Measurements from ENCODE around the gene HBA1.
"Not testable (repeated sequence)": the region's sequence is repeated elsewhere in the genome, so short reads cannot be mapped to it uniquely, and the experiment has no call there.

HBA1 gene

DNA sequence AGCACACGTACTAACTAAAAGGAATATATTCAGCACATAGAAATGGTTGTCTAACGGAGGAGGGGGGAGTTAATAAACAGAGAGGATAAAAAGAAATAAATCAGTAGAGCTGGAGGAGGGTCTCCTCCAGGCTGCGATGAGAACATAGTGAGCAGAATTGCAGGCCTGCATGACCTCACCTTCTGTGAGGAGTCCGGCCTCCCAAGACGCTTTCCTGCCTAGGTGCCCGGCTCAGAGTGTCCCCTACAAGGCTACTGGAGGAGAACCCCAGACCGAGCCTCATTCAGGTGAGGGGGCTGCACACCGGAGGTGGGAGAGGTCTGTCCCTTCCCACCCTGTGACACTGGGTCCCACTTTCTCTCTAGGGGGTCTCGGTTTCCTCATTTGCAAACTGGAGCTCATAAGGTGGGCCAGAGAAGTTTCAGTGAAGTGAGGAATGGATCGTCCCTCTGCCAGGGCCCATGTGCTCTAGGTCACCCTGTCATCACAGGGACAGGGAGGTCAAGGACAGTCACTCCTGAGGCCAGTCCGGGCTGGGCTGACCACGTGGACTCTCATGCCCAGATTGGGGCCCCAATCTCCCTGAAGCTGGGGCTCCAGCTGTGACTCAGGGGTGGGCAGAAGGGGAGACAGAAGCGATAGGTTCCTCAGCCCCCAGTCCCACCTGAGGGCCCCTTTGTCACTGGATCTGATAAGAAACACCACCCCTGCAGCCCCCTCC lies 14.0 kb upstream of the HBA1 start:
- no peaks in the 10 kb centered on the region for H3K9me3 ChIP-seq (ENCODE audit: control insufficient read depth, insufficient read depth, low read length)
- peaks cover 4% of the 10 kb centered on the region for H3K4me1 ChIP-seq (ENCODE audit: control insufficient read depth, insufficient read depth, low read length)
- no peaks in the 10 kb centered on the region for H3K36me3 ChIP-seq (ENCODE audit: control insufficient read depth, insufficient read depth, low read length)
- H3K4me3 ChIP-seq (ENCODE audit: low read depth, low read length), result no peak overlapping the region
- H3K27me3 ChIP-seq (ENCODE audit: control insufficient read depth, insufficient read depth, low read length), result peaks cover 64% of the 10 kb centered on the region
- no peak overlapping the region for H3K9ac ChIP-seq (ENCODE audit: low read depth, low read length)

DNA sequence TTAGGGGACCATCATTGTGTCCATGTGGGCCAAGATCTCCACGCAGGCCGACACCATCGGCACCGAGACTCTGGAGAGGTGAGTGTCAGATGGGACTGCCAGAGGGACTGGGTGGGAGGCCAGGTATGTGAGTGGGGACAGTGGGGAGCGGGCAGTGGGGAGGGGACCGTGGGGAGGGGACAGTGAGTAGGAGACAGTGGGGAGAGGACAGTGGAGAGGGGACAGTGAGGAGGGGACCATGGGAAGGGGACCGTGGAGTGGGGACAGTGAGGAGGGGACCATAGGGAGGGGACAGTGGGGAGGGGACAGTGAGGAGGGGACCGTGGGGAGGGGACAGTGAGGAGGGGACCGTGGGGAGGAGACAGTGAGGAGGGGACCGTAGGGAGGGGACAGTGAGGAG lies 13.3 kb upstream of the HBA1 start:
- H3K4me1 ChIP-seq (ENCODE audit: control insufficient read depth, insufficient read depth, low read length); H3K36me3 ChIP-seq (ENCODE audit: control insufficient read depth, insufficient read depth, low read length); H3K9ac ChIP-seq (ENCODE audit: low read depth, low read length); H3K4me3 ChIP-seq (ENCODE audit: low read depth, low read length); H3K9me3 ChIP-seq (ENCODE audit: control insufficient read depth, insufficient read depth, low read length): not testable (repeated sequence)
- peaks cover 64% of the 10 kb centered on the region for H3K27me3 ChIP-seq (ENCODE audit: control insufficient read depth, insufficient read depth, low read length)

DNA sequence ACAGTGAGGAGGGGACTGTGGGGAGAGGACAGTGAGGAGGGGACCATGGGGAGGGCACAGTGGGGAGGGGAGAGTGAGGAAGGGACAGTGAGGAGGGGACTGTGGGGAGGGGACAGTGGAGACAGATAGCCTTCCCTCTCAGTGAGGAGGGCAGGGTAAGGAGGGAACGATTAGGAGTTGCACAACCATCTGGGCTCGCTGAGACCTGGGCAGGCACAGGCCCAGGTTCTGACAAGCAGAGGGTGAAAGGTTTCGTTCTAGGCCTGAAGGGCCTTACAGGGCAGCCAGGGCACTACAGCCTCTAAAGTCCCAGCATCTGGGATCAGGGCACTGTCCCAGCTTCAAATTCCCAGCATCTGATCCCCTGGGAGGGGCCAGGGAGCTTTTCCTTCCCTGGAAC lies 12.8 kb upstream of the HBA1 start:
- peaks cover 66% of the 10 kb centered on the region for H3K27me3 ChIP-seq (ENCODE audit: control insufficient read depth, insufficient read depth, low read length)
- H3K4me3 ChIP-seq (ENCODE audit: low read depth, low read length); H3K36me3 ChIP-seq (ENCODE audit: control insufficient read depth, insufficient read depth, low read length); H3K4me1 ChIP-seq (ENCODE audit: control insufficient read depth, insufficient read depth, low read length); H3K9me3 ChIP-seq (ENCODE audit: control insufficient read depth, insufficient read depth, low read length); H3K9ac ChIP-seq (ENCODE audit: low read depth, low read length): not testable (repeated sequence)

DNA sequence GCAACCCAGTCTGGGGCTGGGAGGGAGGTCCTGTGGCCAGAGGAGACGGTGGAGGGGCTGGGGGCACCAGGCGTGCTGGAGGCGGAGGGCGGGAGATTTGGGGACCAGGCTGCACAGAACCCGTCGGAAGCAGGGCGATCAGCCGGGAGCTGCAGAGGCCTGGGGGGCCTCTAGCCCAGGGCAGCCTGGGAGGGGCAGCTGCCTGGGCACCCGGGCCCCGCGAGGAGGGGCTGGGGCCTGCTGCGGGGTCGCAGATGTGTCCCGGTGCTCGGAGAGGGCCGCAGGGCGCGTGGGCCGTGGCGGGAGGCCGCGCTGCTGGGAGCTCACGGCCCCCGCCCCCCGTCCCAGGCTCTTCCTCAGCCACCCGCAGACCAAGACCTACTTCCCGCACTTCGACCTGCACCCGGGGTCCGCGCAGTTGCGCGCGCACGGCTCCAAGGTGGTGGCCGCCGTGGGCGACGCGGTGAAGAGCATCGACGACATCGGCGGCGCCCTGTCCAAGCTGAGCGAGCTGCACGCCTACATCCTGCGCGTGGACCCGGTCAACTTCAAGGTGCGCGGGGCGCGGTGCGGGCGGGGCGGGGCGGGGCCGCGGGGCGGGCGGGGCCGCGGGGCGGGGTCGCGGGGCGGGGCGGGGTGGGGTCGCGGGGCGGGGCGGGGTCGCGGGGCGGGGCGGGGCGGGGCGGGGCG lies 12.2 kb upstream of the HBA1 start:
- H3K9me3 ChIP-seq (ENCODE audit: control insufficient read depth, insufficient read depth, low read length); H3K4me3 ChIP-seq (ENCODE audit: low read depth, low read length); H3K36me3 ChIP-seq (ENCODE audit: control insufficient read depth, insufficient read depth, low read length); H3K9ac ChIP-seq (ENCODE audit: low read depth, low read length); H3K4me1 ChIP-seq (ENCODE audit: control insufficient read depth, insufficient read depth, low read length): not testable (repeated sequence)
- peaks cover 68% of the 10 kb centered on the region for H3K27me3 ChIP-seq (ENCODE audit: control insufficient read depth, insufficient read depth, low read length)

DNA sequence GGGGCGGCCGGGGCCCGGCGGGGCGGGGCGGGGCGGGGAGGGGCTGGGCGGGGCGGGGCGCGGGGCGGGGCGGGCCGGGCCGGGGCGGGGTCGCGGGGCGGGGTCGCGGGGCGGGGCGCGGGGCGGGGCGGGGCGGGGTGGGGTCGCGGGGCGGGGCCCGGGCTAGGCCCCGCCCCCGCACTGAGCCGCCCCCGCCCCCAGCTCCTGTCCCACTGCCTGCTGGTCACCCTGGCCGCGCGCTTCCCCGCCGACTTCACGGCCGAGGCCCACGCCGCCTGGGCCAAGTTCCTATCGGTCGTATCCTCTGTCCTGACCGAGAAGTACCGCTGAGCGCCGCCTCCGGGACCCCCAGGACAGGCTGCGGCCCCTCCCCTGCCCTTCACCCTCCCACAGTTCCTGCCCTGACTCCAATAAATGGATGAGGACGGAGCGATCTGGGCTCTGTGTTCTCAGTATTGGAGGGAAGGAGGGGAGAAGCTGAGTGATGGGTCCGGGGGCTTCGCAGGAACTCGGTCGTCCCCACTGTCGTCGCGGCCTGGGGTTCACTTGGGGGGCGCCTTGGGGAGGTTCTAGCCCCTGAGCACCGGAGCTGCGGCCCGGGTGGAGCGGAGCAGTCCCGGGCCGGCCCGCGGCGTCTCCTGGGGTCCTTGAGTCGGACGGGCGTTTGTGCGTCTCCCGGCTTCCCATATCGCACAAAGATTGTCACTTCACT lies 11.5 kb upstream of the HBA1 start:
- peaks cover 4% of the 10 kb centered on the region for H3K4me1 ChIP-seq (ENCODE audit: control insufficient read depth, insufficient read depth, low read length)
- H3K9ac ChIP-seq (ENCODE audit: low read depth, low read length), result no peak overlapping the region

DNA sequence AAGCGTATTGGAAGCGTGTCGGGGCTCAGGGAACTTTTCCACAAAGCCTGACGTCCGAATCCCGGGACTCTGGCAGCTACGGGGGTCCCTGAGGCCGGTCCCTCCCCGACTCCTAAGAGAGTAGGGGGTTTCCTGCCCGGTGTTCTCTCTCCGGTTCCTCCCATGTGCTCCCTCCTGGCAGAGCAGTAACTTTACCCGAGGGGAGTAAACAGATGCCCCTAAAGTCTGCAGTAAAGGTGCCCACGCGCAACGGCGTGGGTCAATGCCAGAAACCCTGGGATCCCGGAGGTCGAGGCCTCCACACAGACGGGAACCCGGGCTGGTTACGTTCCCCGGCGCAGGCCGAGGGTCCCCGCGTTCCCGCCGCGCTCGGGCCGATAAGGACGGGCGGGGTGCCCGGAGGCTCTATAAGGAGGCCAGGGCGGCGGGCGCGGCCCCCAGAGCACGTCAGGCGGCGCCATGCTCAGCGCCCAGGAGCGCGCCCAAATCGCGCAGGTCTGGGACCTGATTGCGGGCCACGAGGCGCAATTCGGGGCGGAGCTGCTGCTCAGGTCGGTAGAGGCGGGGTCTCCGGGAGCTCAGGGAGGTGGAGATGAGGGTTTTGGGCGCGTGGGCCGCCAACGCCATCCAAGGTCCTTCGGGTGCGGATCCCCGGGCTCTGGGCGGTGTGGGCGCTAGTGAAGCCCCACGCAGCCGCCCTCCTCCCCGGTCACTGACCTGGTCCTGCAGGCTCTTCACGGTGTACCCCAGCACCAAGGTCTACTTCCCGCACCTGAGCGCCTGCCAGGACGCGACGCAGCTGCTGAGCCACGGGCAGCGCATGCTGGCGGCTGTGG lies 10.7 kb upstream of the HBA1 start, which contains the start of gene HBM:
TSS of gene HBM (plus strand) at position 440 of the 836 bp plus-strand sequence. CDS start at position 460, 20 bp downstream.
- Histone ChIP-seq H3K36me3 (ENCODE audit: control insufficient read depth, insufficient read depth, low read length) (no peaks in the 10 kb centered on the region), H3K27me3 (ENCODE audit: control insufficient read depth, insufficient read depth, low read length) (peaks cover 73% of the 10 kb centered on the region), H3K9ac (ENCODE audit: low read depth, low read length) (no peak within 1 kb of the TSS), H3K4me3 (ENCODE audit: low read depth, low read length) (peak within 1 kb of the TSS; percentile 41), H3K9me3 (ENCODE audit: control insufficient read depth, insufficient read depth, low read length) (no peaks in the 10 kb centered on the region), H3K4me1 (ENCODE audit: control insufficient read depth, insufficient read depth, low read length) (peaks cover 4% of the 10 kb centered on the region)

More for the DNA sequence above, 11.5 kb upstream of the HBA1 start:
- Histone ChIP-seq H3K36me3 (ENCODE audit: control insufficient read depth, insufficient read depth, low read length) (no peaks in the 10 kb centered on the region), H3K9me3 (ENCODE audit: control insufficient read depth, insufficient read depth, low read length) (no peaks in the 10 kb centered on the region), H3K4me3 (ENCODE audit: low read depth, low read length) (peak overlapping the region; percentile 41), H3K27me3 (ENCODE audit: control insufficient read depth, insufficient read depth, low read length) (peaks cover 67% of the 10 kb centered on the region)

DNA sequence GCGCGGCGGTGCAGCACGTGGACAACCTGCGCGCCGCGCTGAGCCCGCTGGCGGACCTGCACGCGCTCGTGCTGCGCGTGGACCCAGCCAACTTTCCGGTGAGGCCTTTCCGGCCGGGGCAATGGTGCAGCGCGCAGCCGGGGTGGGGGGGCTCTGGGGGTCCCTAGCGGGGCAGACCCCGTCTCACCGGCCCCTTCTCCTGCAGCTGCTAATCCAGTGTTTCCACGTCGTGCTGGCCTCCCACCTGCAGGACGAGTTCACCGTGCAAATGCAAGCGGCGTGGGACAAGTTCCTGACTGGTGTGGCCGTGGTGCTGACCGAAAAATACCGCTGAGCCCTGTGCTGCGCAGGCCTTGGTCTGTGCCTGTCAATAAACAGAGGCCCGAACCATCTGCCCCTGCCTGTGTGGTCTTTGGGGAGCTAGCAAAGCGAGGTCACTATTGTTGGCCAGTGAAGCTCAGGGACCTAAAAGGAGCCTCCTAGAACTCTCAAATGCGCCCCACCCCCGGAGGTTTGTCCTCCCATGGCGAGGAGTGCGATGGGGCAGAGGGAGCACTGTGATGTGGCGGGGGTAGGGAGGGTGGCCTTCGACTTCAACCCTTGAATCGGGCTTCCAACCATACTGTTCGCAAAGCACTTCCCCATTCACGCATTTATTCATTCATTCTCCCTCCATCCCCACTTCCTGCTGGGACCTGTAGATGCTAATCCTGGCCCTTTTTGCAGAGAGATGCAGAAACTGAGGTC lies 9.9 kb upstream of the HBA1 start:
- Histone ChIP-seq H3K36me3 (ENCODE audit: control insufficient read depth, insufficient read depth, low read length) (no peaks in the 10 kb centered on the region), H3K4me3 (ENCODE audit: low read depth, low read length) (peak overlapping the region; percentile 41), H3K27me3 (ENCODE audit: control insufficient read depth, insufficient read depth, low read length) (peaks cover 73% of the 10 kb centered on the region), H3K4me1 (ENCODE audit: control insufficient read depth, insufficient read depth, low read length) (peaks cover 4% of the 10 kb centered on the region), H3K9me3 (ENCODE audit: control insufficient read depth, insufficient read depth, low read length) (no peaks in the 10 kb centered on the region), H3K9ac (ENCODE audit: low read depth, low read length) (no peak overlapping the region)

DNA sequence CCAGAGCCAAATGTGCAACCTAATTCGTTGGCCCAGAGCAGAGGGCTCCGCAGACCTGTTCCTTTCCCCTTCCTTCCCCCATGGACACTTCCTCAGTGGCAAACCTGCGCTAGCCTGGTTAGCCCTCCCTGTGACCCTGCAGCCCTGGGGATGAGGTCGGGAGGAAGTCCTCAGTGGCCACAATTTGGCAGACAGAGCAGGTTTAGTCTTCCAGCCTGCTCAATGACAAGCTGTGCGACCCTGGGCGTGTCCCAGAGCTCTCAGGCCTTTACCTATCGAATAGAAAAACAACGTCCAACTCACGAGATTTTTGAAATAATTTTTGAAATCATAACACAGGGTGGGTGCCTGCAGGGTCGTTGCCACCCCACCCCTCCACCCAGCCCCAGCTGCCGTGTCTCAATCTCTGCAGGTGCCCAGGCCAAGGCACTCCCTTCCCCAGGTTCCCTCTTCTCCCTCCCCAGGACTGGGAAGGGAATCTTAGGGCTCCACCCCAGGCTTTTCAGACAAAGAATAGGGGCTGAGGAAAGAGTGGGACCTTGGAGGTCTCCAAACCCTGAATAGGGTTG lies 9.3 kb upstream of the HBA1 start:
- Histone ChIP-seq H3K9ac (ENCODE audit: low read depth, low read length) (no peak overlapping the region), H3K9me3 (ENCODE audit: control insufficient read depth, insufficient read depth, low read length) (no peaks in the 10 kb centered on the region), H3K4me3 (ENCODE audit: low read depth, low read length) (peak overlapping the region; percentile 41), H3K4me1 (ENCODE audit: control insufficient read depth, insufficient read depth, low read length) (peaks cover 4% of the 10 kb centered on the region), H3K27me3 (ENCODE audit: control insufficient read depth, insufficient read depth, low read length) (peaks cover 72% of the 10 kb centered on the region), H3K36me3 (ENCODE audit: control insufficient read depth, insufficient read depth, low read length) (no peaks in the 10 kb centered on the region)

DNA sequence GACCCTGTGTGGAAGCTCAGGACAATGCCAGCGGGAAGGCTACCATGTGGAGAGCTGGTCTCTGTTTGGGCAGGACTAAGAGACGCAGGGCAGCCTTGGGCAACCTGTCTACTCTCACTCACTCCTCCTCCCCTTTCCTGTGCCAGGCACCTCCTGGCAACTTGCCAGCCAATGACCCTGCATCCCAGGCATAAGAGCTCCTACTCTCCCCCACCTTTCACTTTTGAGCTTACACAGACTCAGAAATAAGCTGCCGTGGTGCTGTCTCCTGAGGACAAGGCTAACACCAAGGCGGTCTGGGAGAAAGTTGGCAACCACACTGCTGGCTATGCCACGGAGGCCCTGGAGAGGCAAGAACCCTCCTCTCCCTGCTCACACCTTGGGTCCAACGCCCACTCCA lies 8.1 kb upstream of the HBA1 start:
- peak overlapping the region; percentile 8 for H3K4me3 ChIP-seq (ENCODE audit: low read depth, low read length)
- H3K9ac ChIP-seq (ENCODE audit: low read depth, low read length), result no peak overlapping the region
- H3K4me1 ChIP-seq (ENCODE audit: control insufficient read depth, insufficient read depth, low read length), result peaks cover 4% of the 10 kb centered on the region
- peaks cover 70% of the 10 kb centered on the region for H3K27me3 ChIP-seq (ENCODE audit: control insufficient read depth, insufficient read depth, low read length)
- no peaks in the 10 kb centered on the region for H3K9me3 ChIP-seq (ENCODE audit: control insufficient read depth, insufficient read depth, low read length)
- no peaks in the 10 kb centered on the region for H3K36me3 ChIP-seq (ENCODE audit: control insufficient read depth, insufficient read depth, low read length)

DNA sequence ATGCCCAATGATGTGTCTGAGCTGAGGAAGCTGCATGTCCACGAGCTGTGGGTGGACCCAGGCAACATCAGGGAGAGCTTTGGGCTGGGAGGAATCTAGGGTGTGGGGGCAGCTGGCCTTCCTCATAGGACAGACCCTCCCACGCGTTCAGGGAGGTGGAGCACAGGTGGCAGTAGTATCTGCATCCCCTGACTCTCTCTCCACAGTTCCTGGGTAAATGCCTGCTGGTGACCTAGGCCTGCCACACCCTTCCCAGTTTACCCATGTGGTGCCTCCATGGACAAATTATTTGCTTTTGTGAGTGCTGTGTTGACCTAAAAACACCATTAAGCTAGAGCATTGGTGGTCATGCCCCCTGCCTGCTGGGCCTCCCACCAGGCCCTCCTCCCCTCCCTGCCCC lies 7.5 kb upstream of the HBA1 start:
- H3K9me3 ChIP-seq (ENCODE audit: control insufficient read depth, insufficient read depth, low read length), result no peaks in the 10 kb centered on the region
- peaks cover 4% of the 10 kb centered on the region for H3K4me1 ChIP-seq (ENCODE audit: control insufficient read depth, insufficient read depth, low read length)
- no peak overlapping the region for H3K9ac ChIP-seq (ENCODE audit: low read depth, low read length)
- H3K36me3 ChIP-seq (ENCODE audit: control insufficient read depth, insufficient read depth, low read length), result no peaks in the 10 kb centered on the region
- no peak overlapping the region for H3K4me3 ChIP-seq (ENCODE audit: low read depth, low read length)
- H3K27me3 ChIP-seq (ENCODE audit: control insufficient read depth, insufficient read depth, low read length), result peaks cover 72% of the 10 kb centered on the region

Data from iPS-15b (cell line).